Neuronal stem cell (in vitro differentiated cells): ENCODE measurements around the gene CDK5.

Source experiments
- DNase-seq: peaks from one replicate; pipeline ENCODE4 v3.0.0-alpha.2; 2013; ENCODE audit warnings: low spot score
- H2AFZ ChIP-seq: one replicate; pipeline ENCODE4 v1.6.1; 2013; ENCODE audit warnings: mild to moderate bottlenecking, low read length, inconsistent platforms
- H2AK5ac ChIP-seq: 2 replicates; pipeline ENCODE4 v1.6.1; 2013; ENCODE audit warnings: low read depth, mild to moderate bottlenecking, inconsistent platforms, low read length, moderate library complexity, mixed read lengths
- H2BK120ac ChIP-seq: 2 replicates; pipeline ENCODE4 v1.6.1; 2013; ENCODE audit warnings: low read depth, mild to moderate bottlenecking, inconsistent platforms, low read length, moderate library complexity, mixed read lengths
- H2BK12ac ChIP-seq: one replicate; pipeline ENCODE4 v1.6.1; 2013; ENCODE audit warnings: low read length, inconsistent platforms
- H2BK15ac ChIP-seq: 2 replicates; pipeline ENCODE4 v1.6.1; 2013; ENCODE audit warnings: mild to moderate bottlenecking, low read length, inconsistent platforms, mixed read lengths
- H2BK5ac ChIP-seq: one replicate; pipeline ENCODE4 v1.6.1; 2013; ENCODE audit warnings: inconsistent platforms, mild to moderate bottlenecking, low read length, moderate library complexity
- H3K14ac ChIP-seq: one replicate; pipeline ENCODE4 v1.6.1; 2013; ENCODE audit warnings: low read length, inconsistent platforms
- H3K18ac ChIP-seq: 2 replicates; pipeline ENCODE4 v1.6.1; 2013; ENCODE audit warnings: low read length, inconsistent platforms
- H3K23ac ChIP-seq: 2 replicates; pipeline ENCODE4 v1.6.1; 2013; ENCODE audit warnings: low read depth, mild to moderate bottlenecking, mixed read lengths, low read length, inconsistent platforms; ENCODE audit not compliant: poor library complexity
- H3K27ac ChIP-seq: replicated peaks from 3 replicates; pipeline ENCODE4 v1.5.1; 2013; ENCODE audit warnings: low read length, inconsistent platforms
- H3K27me3 ChIP-seq, 3 experiments: 2 replicates each; pipeline ENCODE4 v1.6.1; 2013; ENCODE audit warnings: low read length in 3 of 3, mild to moderate bottlenecking in 2 of 3, inconsistent platforms in 1 of 3, low read depth in 1 of 3, mixed read lengths in 1 of 3, moderate library complexity in 1 of 3; ENCODE audit not compliant: control insufficient read depth in 3 of 3, insufficient read depth in 3 of 3
- H3K36me3 ChIP-seq, 2 donors: replicated peaks in 1 of 2; 2 replicates each; pipeline ENCODE4 v1.6.1; 2013; ENCODE audit warnings: low read length in 2 of 2; ENCODE audit not compliant: control insufficient read depth in 2 of 2, insufficient read depth in 2 of 2
- H3K4ac ChIP-seq: 2 replicates; pipeline ENCODE4 v1.6.1; 2013; ENCODE audit warnings: inconsistent platforms, mild to moderate bottlenecking, low read length, moderate library complexity
- H3K4me1 ChIP-seq, 2 donors: 1 replicate in 1 of 2; 2 replicates in 1 of 2; pipeline ENCODE4 v1.6.1; 2013; ENCODE audit warnings: low read length in 2 of 2, low read depth in 1 of 2; ENCODE audit not compliant: control insufficient read depth in 2 of 2, insufficient read depth in 1 of 2
- H3K4me2 ChIP-seq: one replicate; pipeline ENCODE4 v1.6.1; 2013; ENCODE audit warnings: mild to moderate bottlenecking, low read length, inconsistent platforms; ENCODE audit not compliant: insufficient read depth, poor library complexity, severe bottlenecking
- H3K4me3 ChIP-seq, 2 donors: 2 replicates each; pipeline ENCODE4 v1.5.1; 2013; ENCODE audit warnings: low read length in 2 of 2, mild to moderate bottlenecking in 2 of 2, inconsistent platforms in 1 of 2, moderate library complexity in 1 of 2
- H3K79me1 ChIP-seq: one replicate; pipeline ENCODE4 v1.6.1; 2013; ENCODE audit warnings: low read depth, mild to moderate bottlenecking, inconsistent platforms, low read length, moderate library complexity
- H3K9ac ChIP-seq: one replicate; pipeline ENCODE4 v1.6.1; 2013; ENCODE audit warnings: mild to moderate bottlenecking, low read depth, low read length, inconsistent platforms; ENCODE audit not compliant: poor library complexity
- H3K9me3 ChIP-seq, 2 donors: replicated peaks in 1 of 2; 2 replicates each; pipeline versions ENCODE3 to v1.6.1; 2013; ENCODE audit warnings: low read length in 2 of 2, mild to moderate bottlenecking in 2 of 2, inconsistent platforms in 1 of 2, low read depth in 1 of 2, mixed read lengths in 1 of 2, moderate library complexity in 1 of 2; ENCODE audit not compliant: control insufficient read depth in 2 of 2, insufficient read depth in 1 of 2
- H4K8ac ChIP-seq: one replicate; pipeline ENCODE4 v1.6.1; 2013; ENCODE audit warnings: low read depth, mild to moderate bottlenecking, inconsistent platforms, low read length, moderate library complexity
- H4K91ac ChIP-seq: one replicate; pipeline ENCODE4 v1.6.1; 2013; ENCODE audit warnings: low read length, low read depth, mild to moderate bottlenecking, inconsistent platforms; ENCODE audit not compliant: poor library complexity
- whole genome bisulfite sequencing, 2 donors: extraction: QIAGEN DNeasy Blood & Tissue Kit; methylation state at CpG; one replicate each; pipeline ENCODE4 v1.1.7; 2013; ENCODE audit warnings: missing lambda C conversion rate in 2 of 2, mixed read lengths in 1 of 2; ENCODE audit not compliant: insufficient read length in 2 of 2, insufficient replicate concordance in 1 of 2; ENCODE audit errors: extremely low coverage in 2 of 2; 5-methylcytosine and 5-hydroxymethylcytosine counted together

Gene CDK5

DNA sequence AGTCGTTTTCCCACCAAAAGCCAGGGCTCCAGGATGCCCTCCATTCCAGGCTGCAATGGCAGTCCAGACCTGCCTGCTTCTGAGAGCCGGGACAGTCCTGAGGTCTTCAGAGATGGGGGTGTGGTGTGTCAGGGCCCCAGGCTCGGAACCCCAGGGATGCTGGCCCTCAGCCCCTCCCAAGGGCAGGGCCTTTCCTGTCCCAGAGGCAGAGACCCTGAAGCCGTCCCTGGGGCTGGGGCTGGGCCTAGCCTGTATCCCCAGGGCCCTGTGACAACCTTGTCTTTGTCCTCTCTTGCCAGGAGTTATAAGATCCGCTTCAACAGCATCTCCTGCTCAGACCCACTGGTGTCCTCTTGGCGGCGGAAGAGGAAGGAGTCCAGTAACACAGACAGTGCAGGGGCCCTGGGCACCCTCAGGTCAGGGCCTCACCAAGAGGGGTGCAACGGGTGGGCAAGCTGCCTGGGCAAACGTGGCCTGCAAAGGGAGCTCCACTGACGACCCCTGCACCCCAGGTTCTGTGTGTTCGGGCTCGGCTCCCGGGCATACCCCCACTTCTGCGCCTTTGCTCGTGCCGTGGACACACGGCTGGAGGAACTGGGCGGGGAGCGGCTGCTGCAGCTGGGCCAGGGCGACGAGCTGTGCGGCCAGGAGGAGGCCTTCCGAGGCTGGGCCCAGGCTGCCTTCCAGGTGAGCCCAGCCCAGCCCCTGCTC lies 51.0 kb downstream of the CDK5 start:
- Histone ChIP-seq H3K4me1 (peaks cover 17 to 24% of the 10 kb centered on the region in 2 donors), H3K4ac (peak overlapping the region; percentile 37), H2BK15ac (peak overlapping the region; percentile 92), H2AFZ (no peak overlapping the region), H2BK12ac (peak overlapping the region; percentile 97), H3K9me3 (no peaks in the 10 kb centered on the region), H3K36me3 (peaks cover 0 to 6% of the 10 kb centered on the region in 2 donors), H3K18ac (peak overlapping the region; percentile 52), H3K79me1 (no peaks in the 10 kb centered on the region), H4K8ac (no peak overlapping the region), H3K4me2 (no peak overlapping the region), H3K4me3 (no peak overlapping the region), H3K27me3 (no peaks in the 10 kb centered on the region), H3K9ac (peak overlapping the region; percentile 4), H2BK120ac (peak overlapping the region; percentile 61), H4K91ac (no peak overlapping the region), H2AK5ac (peak overlapping the region; percentile 98), H2BK5ac (peak overlapping the region; percentile 13), H3K23ac (peak overlapping the region; percentile 98), H3K14ac (peak overlapping the region; percentile 38), H3K27ac (no peak overlapping the region)
- no CpG with 5 or more reads among the region's 23 CpGs for WGBS, 2 donors
- no peak for DNase-seq

DNA sequence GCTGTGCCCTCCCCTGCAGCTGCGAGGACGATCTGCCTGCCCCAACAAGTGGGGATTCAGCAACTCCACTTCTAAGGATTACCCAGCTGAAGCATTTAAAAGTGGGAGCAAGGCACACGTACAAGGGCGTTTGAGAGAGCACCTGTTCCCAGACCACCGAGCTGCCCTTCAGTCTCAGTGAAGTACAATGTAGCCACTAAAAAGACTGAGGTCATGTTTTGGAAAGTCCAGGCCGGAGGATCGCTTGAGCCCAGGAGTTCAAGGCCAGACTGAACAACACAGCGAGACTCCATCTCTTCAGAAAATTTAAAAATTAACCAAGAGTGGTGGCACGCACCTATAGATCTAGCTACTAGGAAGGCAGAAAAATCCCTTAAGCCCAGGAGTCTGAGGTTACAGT lies 52.1 kb downstream of the CDK5 start:
- H2BK15ac ChIP-seq, result no peak overlapping the region
- no peaks in the 10 kb centered on the region for H3K79me1 ChIP-seq
- H3K27me3 ChIP-seq, result no peaks in the 10 kb centered on the region
- no peak overlapping the region for H2AK5ac ChIP-seq
- H3K23ac ChIP-seq, result no peak overlapping the region
- peaks cover 0 to 9% of the 10 kb centered on the region in 2 donors for H3K36me3 ChIP-seq
- H3K4me1 ChIP-seq, result peaks cover 13 to 18% of the 10 kb centered on the region in 2 donors
- H3K9ac ChIP-seq, result no peak overlapping the region
- H2BK12ac ChIP-seq, result no peak overlapping the region
- H3K4ac ChIP-seq, result no peak overlapping the region
- WGBS, 2 donors, result no CpG with 5 or more reads among the region's 9 CpGs
- no peak overlapping the region for H2BK5ac ChIP-seq
- H3K4me2 ChIP-seq, result no peak overlapping the region
- H4K91ac ChIP-seq, result no peak overlapping the region
- no peak for DNase-seq
- H3K18ac ChIP-seq, result no peak overlapping the region
- no peak overlapping the region for H2BK120ac ChIP-seq
- H3K9me3 ChIP-seq, result no peaks in the 10 kb centered on the region
- no peak overlapping the region for H4K8ac ChIP-seq
- no peak overlapping the region for H3K27ac ChIP-seq
- H3K14ac ChIP-seq, result no peak overlapping the region
- H3K4me3 ChIP-seq, result no peak overlapping the region
- H2AFZ ChIP-seq, result no peak overlapping the region
